Measurements from ENCODE around the gene PIK3C2B.

PIK3C2B gene

GRCh38 chr1:204499511-204500468, 5.2 kb upstream of the PIK3C2B start:
- DNase-seq (ENCODE audit: low read depth) = no peak
- H3K4me3 ChIP-seq (replicated peaks; ENCODE audit: low read depth, low read length) = no peak overlapping the region
- TF ChIP-seq CTCF (IDR thresholded peaks at IDR 0.05; ENCODE audit: low read length, missing control alignments) = no peak

GRCh38 chr1:204498981-204499380, 4.4 kb upstream of the PIK3C2B start:
- no peak for TF ChIP-seq CTCF (IDR thresholded peaks at IDR 0.05; ENCODE audit: low read length, missing control alignments)
- DNase-seq (ENCODE audit: low read depth) = no peak
- no peak overlapping the region for H3K4me3 ChIP-seq (replicated peaks; ENCODE audit: low read depth, low read length)

GRCh38 chr1:204495777-204496176, 1.2 kb upstream of the PIK3C2B start:
- DNase-seq (ENCODE audit: low read depth) = no peak
- TF ChIP-seq CTCF (IDR thresholded peaks at IDR 0.05; ENCODE audit: low read length, missing control alignments) = no peak
- H3K4me3 ChIP-seq (replicated peaks; ENCODE audit: low read depth, low read length) = no peak overlapping the region

GRCh38 chr1:204495078-204495753, 611 bp upstream of the PIK3C2B start:
- DNase-seq (ENCODE audit: low read depth) = no peak
- TF ChIP-seq CTCF (IDR thresholded peaks at IDR 0.05; ENCODE audit: low read length, missing control alignments) = no peak
- peak overlapping the region; percentile 64 for H3K4me3 ChIP-seq (replicated peaks; ENCODE audit: low read depth, low read length)

GRCh38 chr1:204493984-204494280, 673 bp downstream of the PIK3C2B start:
- DNase-seq (ENCODE audit: low read depth) = no peak
- TF ChIP-seq CTCF (IDR thresholded peaks at IDR 0.05; ENCODE audit: low read length, missing control alignments) = no peak
- peak overlapping the region; percentile 64 for H3K4me3 ChIP-seq (replicated peaks; ENCODE audit: low read depth, low read length)

- no peak for TF ChIP-seq CTCF (IDR thresholded peaks at IDR 0.05; ENCODE audit: low read length, missing control alignments)
- peak; percentile 72 for DNase-seq (ENCODE audit: low read depth)
Observed at GRCh38 chr1:204493145-204493983, 1.2 kb downstream of the PIK3C2B start.

More at GRCh38 chr1:204493145-204493983, 1.2 kb downstream of the PIK3C2B start:
- peak overlapping the region; percentile 64 for H3K4me3 ChIP-seq (replicated peaks; ENCODE audit: low read depth, low read length)

All from fibroblast of pulmonary artery (primary cell).